OCI-LY3 (cell line): ENCODE measurements around the gene ANAPC15.
"Not testable (repeated sequence)": the region's sequence is repeated elsewhere in the genome, so short reads cannot be mapped to it uniquely, and the experiment has no call there.

Source experiments
- H2AFZ ChIP-seq: fragments of 200-600, 300-600 bp; shearing (Covaris generic); 2 replicates; pipeline ENCODE4 v1.6.0; 2014; ENCODE audit warnings: antibody characterized with exemption, low read depth, low read length
- H3K27ac ChIP-seq: fragments of 200-600, 300-600 bp; sonication (generic); 2 replicates; pipeline ENCODE4 v1.5.1; 2014; ENCODE audit warnings: mild to moderate bottlenecking, low read length, moderate library complexity, mixed read lengths
- H3K27me3 ChIP-seq: fragments of 200-600, 300-600 bp; sonication (generic); 2 replicates; pipeline ENCODE4 v1.6.1; 2014; ENCODE audit warnings: low read depth, low read length, mixed read lengths
- H3K36me3 ChIP-seq: fragments of 200-600, 300-600 bp; sonication (generic); replicated peaks from 2 replicates; pipeline ENCODE3; 2014; ENCODE audit warnings: low read depth, low read length, mixed read lengths
- H3K4me1 ChIP-seq: fragments of 300-600, 200-600 bp; sonication (generic); 2 replicates; pipeline ENCODE4 v1.6.1; 2014; ENCODE audit warnings: low read length, mixed read lengths
- H3K4me2 ChIP-seq: fragments of 200-600, 300-600 bp; sonication (generic); 2 replicates; pipeline ENCODE4 v1.6.1; 2014; ENCODE audit warnings: low read length, mixed read lengths
- H3K4me3 ChIP-seq: fragments of 300-600, 200-600 bp; sonication (generic); 2 replicates; pipeline ENCODE4 v1.5.1; 2014; ENCODE audit warnings: antibody characterized with exemption, mild to moderate bottlenecking, low read length, moderate library complexity
- H3K79me2 ChIP-seq: fragments of 300-600, 200-600 bp; shearing (Covaris generic); 2 replicates; pipeline ENCODE4 v1.6.1; 2014; ENCODE audit warnings: mild to moderate bottlenecking, low read length, mixed read lengths
- H3K9ac ChIP-seq: fragments of 300-600, 200-600 bp; shearing (Covaris generic); 2 replicates; pipeline ENCODE4 v1.6.0; 2014; ENCODE audit warnings: mild to moderate bottlenecking, low read length, moderate library complexity
- H3K9me3 ChIP-seq: fragments of 200-600, 300-600 bp; shearing (Covaris generic); 2 replicates; pipeline ENCODE4 v1.6.1; 2014; ENCODE audit warnings: low read length, mixed read lengths; ENCODE audit not compliant: insufficient read depth
- H4K20me1 ChIP-seq: fragments of 200-600, 300-600 bp; sonication (generic); 2 replicates; pipeline ENCODE4 v1.6.1; 2016; ENCODE audit warnings: low read length, mixed read lengths; ENCODE audit not compliant: insufficient read depth
- EZH2phosphoT487 ChIP-seq: fragments of 200-600 bp; shearing (Covaris generic); IDR thresholded peaks from 2 replicates; pipeline ENCODE4 v1.6.1; 2018; ENCODE audit warnings: antibody characterized with exemption, mixed run types, low read depth
- TF ChIP-seq, protein P1 (sequence below): fragments of 200-600, 300-600 bp; sonication (generic); IDR thresholded peaks from 2 replicates; pipeline ENCODE4 v1.5.1; 2014; ENCODE audit warnings: antibody characterized with exemption, low read length, low read depth

Gene ANAPC15

DNA sequence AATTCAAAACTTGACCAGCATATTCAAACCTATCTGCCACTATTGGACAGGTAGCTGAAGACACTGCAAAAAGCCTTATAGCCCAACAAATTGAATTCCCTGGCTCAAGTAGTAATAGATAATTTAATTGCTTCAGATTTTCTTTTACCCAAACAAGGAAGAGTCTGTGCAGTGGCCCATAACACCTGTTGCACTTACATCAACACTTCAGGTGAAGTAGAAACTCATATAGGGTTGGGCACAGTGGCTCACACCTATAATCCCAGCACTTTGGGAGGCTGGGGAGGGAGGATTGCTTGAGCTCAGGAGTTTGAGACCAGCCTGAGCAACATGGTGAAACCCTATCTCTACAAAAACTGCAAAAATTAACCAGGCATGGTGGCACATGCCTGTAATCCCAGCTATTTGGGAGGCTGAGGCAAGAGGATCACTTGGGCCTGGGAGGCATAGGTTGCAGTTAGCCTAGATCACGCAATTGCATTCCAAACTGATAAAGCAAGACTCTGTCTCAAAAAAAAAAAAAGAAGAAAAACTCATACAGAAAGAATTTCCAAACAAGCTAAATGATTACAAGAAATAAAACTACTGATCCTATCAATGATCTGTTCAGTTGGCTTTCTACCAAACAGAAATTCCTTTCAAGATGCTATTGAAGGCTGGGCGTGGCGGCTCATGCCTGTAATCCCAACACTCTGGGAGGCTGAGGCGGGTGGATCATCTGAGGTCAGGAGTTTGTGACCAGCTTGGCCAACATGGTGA is 32.5 kb upstream of the ANAPC15 start:
- H3K4me2 ChIP-seq: no peak overlapping the region
- no peaks in the 10 kb centered on the region for H3K79me2 ChIP-seq
- TF ChIP-seq, protein P1, sequence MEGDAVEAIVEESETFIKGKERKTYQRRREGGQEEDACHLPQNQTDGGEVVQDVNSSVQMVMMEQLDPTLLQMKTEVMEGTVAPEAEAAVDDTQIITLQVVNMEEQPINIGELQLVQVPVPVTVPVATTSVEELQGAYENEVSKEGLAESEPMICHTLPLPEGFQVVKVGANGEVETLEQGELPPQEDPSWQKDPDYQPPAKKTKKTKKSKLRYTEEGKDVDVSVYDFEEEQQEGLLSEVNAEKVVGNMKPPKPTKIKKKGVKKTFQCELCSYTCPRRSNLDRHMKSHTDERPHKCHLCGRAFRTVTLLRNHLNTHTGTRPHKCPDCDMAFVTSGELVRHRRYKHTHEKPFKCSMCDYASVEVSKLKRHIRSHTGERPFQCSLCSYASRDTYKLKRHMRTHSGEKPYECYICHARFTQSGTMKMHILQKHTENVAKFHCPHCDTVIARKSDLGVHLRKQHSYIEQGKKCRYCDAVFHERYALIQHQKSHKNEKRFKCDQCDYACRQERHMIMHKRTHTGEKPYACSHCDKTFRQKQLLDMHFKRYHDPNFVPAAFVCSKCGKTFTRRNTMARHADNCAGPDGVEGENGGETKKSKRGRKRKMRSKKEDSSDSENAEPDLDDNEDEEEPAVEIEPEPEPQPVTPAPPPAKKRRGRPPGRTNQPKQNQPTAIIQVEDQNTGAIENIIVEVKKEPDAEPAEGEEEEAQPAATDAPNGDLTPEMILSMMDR: no peak
- no peak for TF ChIP-seq EZH2phosphoT487
- no peaks in the 10 kb centered on the region for H3K36me3 ChIP-seq
- H3K27me3 ChIP-seq: peaks cover 15% of the 10 kb centered on the region
- no peaks in the 10 kb centered on the region for H3K9me3 ChIP-seq
- H2AFZ ChIP-seq: no peak overlapping the region
- no peaks in the 10 kb centered on the region for H4K20me1 ChIP-seq
- H3K27ac ChIP-seq: no peak overlapping the region
- no peak overlapping the region for H3K9ac ChIP-seq
- H3K4me3 ChIP-seq: no peak overlapping the region
- no peaks in the 10 kb centered on the region for H3K4me1 ChIP-seq

DNA sequence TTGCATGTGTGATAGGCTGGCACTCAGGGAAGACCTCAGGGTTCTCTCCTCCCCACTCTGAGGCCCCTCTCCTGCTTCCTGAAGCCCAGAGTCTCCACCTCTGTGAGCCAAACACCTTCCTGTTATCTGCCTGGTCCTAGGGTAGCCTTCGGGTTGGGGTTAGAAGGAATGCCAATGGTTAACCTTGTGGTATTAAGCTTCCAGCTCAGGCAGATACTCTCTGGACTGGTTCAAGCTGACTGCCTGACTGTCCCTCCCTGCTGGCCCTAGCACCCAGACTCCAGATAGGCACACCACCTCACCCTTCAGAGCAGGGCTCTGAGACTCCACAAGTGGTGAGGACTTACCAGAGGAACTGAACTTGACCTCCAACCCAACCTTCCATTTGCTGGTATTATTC is 30.0 kb upstream of the ANAPC15 start:
- peaks cover 15% of the 10 kb centered on the region for H3K27me3 ChIP-seq
- not testable (repeated sequence) for H3K4me3 ChIP-seq, H3K4me2 ChIP-seq, H3K79me2 ChIP-seq, H3K9ac ChIP-seq, H2AFZ ChIP-seq, H3K36me3 ChIP-seq, H3K9me3 ChIP-seq, H3K4me1 ChIP-seq, H4K20me1 ChIP-seq, H3K27ac ChIP-seq

DNA sequence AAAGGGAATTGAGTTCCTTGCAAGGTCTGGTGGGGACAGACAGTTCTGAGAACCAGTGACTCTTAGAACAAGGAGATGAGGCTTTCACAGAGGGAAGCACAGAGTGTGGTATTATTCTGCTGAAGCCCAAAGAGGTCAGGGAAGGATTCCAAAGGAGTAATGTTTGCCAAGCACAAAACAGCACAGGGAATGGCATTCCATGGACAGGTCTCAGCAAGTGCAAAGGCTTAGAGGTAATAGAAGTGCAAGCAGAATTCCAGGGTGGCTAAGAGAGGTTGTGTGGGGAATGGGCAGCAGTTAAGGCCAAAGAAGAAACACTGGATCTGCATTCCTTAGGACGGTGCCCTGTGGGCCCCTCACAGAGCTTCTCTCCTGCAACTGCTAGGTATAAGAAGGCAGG is 29.6 kb upstream of the ANAPC15 start:
- H3K27me3 ChIP-seq: peaks cover 15% of the 10 kb centered on the region
- not testable (repeated sequence) for H3K9ac ChIP-seq, H3K4me1 ChIP-seq, H4K20me1 ChIP-seq, H2AFZ ChIP-seq, H3K4me2 ChIP-seq, H3K27ac ChIP-seq, H3K79me2 ChIP-seq, H3K4me3 ChIP-seq, H3K36me3 ChIP-seq, H3K9me3 ChIP-seq

DNA sequence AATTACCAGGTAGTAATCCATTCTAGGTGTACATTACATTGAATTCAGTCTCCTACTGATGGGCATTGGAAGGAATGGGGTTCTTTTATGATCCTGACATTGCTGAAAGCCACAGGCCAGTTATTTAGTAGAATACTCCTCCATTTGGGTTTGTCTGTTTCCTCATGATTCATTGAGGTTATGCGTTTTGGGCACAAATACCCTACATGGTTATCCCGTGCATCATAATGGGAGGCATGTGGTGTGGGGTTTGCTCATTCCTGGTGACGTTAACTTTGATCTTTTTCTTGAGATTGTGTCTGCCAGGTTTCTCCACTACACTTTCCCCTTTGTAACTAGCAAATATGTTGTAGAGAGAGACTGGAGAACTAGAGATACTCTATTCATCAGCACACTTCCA is 28.6 kb upstream of the ANAPC15 start:
- TF ChIP-seq, protein P1: no peak
- TF ChIP-seq EZH2phosphoT487: no peak
- H3K36me3 ChIP-seq: no peaks in the 10 kb centered on the region
- no peaks in the 10 kb centered on the region for H4K20me1 ChIP-seq
- no peak overlapping the region for H3K9ac ChIP-seq
- H3K4me3 ChIP-seq: no peak overlapping the region
- no peak overlapping the region for H3K27ac ChIP-seq
- H3K4me2 ChIP-seq: no peak overlapping the region
- no peaks in the 10 kb centered on the region for H3K9me3 ChIP-seq
- H2AFZ ChIP-seq: no peak overlapping the region
- no peaks in the 10 kb centered on the region for H3K79me2 ChIP-seq
- no peaks in the 10 kb centered on the region for H3K4me1 ChIP-seq
- H3K27me3 ChIP-seq: peaks cover 15% of the 10 kb centered on the region

DNA sequence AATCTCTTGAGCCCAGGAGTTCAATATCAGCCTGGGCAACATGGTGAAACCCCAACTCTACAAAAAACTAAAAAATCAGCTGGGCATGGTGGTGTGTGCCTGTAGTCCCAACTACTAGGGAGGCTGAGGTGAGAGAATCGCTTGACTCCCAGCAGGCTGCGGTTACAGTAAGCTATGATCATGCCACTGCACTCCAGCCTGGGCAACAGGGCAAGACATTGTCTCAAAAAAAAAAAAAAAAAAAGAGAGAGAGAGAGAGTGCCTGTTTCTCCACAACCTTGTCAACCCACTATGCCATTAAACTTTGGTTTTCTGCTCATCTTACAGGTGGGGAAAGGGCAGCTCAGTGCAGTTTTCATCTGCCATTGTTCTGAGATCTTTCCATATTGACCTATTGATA is 28.2 kb upstream of the ANAPC15 start:
- Histone ChIP-seq H3K9ac (no peak overlapping the region), H3K9me3 (no peaks in the 10 kb centered on the region), H3K4me2 (no peak overlapping the region), H3K27me3 (peaks cover 15% of the 10 kb centered on the region), H3K4me3 (no peak overlapping the region), H2AFZ (no peak overlapping the region), H4K20me1 (no peaks in the 10 kb centered on the region), H3K4me1 (no peaks in the 10 kb centered on the region), H3K79me2 (no peaks in the 10 kb centered on the region), H3K27ac (no peak overlapping the region), H3K36me3 (no peaks in the 10 kb centered on the region)
- TF ChIP-seq EZH2phosphoT487: no peak
- TF ChIP-seq, protein P1: no peak
